Activated CD4-positive, alpha-beta memory T cell treated with anti-CD3 and anti-CD28 coated beads, Interleukin-2, amount 10 ng/mL, durations not matched to agents 7 days and 5 days (primary cell): ENCODE results near the gene TMX4. TPM values are rescaled to one million over a fixed set of nuclear protein-coding genes. Genes with fewer than 3 reads are reported as not detected.

Experiments used
- CTCF ChIA-PET: fragments of 350-600 bp; sonication (Branson Sonifier 250); formaldehyde crosslinking; loops from one replicate; lab custom pipeline; 2021; ENCODE audit warnings: antibody characterized with exemption, inconsistent platforms; lab: Charles Lee
- POLR2A ChIA-PET: fragments of 350-600 bp; sonication (Branson Sonifier 250); formaldehyde crosslinking; loops from one replicate; lab custom pipeline; 2021; ENCODE audit warnings: antibody characterized with exemption; lab: Charles Lee
- DNase-seq: peaks from one replicate; pipeline ENCODE4 v3.0.0-alpha.2; 2020
- H3K27ac Mint-ChIP-seq: one replicate; pipeline ENCODE4 v1.8.0; 2021; ENCODE audit warnings: mild to moderate bottlenecking, mixed read lengths
- H3K27me3 Mint-ChIP-seq: one replicate; pipeline ENCODE4 v1.8.0; 2021; ENCODE audit warnings: mixed read lengths
- H3K36me3 Mint-ChIP-seq: one replicate; pipeline ENCODE4 v1.8.0; 2021; ENCODE audit warnings: low read depth, mixed read lengths
- H3K4me1 Mint-ChIP-seq: one replicate; pipeline ENCODE4 v1.8.0; 2021; ENCODE audit warnings: mixed read lengths
- H3K4me3 Mint-ChIP-seq: one replicate; pipeline ENCODE4 v1.8.0; 2021; ENCODE audit warnings: mild to moderate bottlenecking, mixed read lengths
- H3K9me3 Mint-ChIP-seq: one replicate; pipeline ENCODE4 v1.8.0; 2021; ENCODE audit warnings: mixed read lengths
- total RNA-seq, 2 experiments: library from RNA; stranded (reverse); gene quantifications; one replicate each; pipeline ENCODE4 v1.2.3, GENCODE V29; 2021

Gene TMX4, protein sequence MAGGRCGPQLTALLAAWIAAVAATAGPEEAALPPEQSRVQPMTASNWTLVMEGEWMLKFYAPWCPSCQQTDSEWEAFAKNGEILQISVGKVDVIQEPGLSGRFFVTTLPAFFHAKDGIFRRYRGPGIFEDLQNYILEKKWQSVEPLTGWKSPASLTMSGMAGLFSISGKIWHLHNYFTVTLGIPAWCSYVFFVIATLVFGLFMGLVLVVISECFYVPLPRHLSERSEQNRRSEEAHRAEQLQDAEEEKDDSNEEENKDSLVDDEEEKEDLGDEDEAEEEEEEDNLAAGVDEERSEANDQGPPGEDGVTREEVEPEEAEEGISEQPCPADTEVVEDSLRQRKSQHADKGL
- total RNA-seq = 10 to 100 TPM; 73.6 to 80.3 TPM

DNA sequence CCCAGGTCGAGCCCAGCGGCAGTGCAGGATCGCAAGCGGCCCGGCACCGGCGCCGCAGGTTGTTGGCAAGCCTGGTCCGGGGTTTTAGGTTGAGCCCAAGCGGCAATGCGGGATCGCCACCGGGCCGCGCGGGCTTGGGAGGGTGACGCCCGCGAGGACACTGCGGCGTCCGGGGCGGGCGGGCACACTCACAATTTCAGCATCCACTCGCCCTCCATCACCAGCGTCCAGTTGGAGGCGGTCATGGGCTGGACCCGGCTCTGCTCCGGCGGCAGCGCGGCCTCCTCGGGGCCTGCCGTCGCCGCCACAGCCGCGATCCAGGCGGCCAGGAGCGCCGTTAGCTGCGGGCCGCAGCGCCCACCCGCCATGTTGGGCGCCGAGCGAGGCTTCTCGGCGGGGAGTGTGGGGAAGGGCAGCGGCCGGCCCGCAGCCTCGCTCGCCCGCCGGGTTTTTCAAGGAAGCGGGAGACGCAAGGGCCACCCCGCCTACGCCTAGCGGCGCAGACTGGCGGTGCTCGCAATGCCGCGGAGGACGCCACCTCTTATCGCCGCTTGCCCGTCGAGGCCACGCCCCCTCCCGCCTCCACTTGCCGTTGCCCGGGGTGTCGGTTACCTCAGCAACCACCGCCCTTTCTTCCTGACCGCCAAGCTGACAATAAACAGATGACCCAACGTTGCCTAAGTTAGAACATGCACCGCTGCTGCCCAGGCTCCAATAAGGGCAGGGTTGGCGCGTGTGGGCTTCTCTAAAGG, at the start of gene TMX4:
TSS of gene TMX4 (minus strand) at position 516 of the 752 bp plus-strand sequence. CDS start at position 368, 148 bp downstream.
- H3K27me3 Mint-ChIP-seq = no peaks in the 10 kb centered on the region
- H3K4me3 Mint-ChIP-seq = peak within 1 kb of the TSS; percentile 87
- H3K27ac Mint-ChIP-seq = peak within 1 kb of the TSS; percentile 78
- ChIA-PET POLR2A (interaction anchor here (0.6 to 2.0 kb wide), 4 partner anchors 11 to 83 kb away, joined by 3 to 7 read pairs (median 5); no protein-coding TSS in a partner anchor), CTCF (interaction anchor here (3.4 kb wide), 1 partner anchor 24 kb away, joined by 15 read pairs; no protein-coding TSS in a partner anchor)
- peak; percentile 93 for DNase-seq
- peaks cover 10% of the 10 kb centered on the region for H3K36me3 Mint-ChIP-seq
- H3K4me1 Mint-ChIP-seq = peaks cover 23% of the 10 kb centered on the region
- H3K9me3 Mint-ChIP-seq = no peaks in the 10 kb centered on the region

DNA sequence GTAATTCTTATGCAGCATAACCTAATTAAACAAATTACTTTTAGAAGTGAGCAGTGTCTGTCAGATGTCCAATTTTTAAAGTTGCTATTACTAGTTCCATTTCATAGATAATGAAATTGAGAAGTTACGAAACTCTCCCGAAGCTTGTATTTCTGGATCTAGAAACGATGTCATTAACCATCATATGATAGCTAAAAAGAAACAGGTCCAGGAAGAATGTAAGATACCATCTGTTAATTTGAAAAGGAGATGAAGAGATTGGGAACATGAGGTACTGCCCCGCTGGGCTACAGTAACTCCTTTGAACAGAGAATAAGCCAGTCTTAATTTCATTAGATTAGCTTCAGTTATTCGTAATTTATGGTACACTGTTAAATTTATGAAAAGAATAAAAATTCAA, 47.5 kb upstream of the TMX4 start:
- no peaks in the 10 kb centered on the region for H3K4me1 Mint-ChIP-seq
- H3K4me3 Mint-ChIP-seq = no peak overlapping the region
- POLR2A ChIA-PET = no interaction called here
- no peaks in the 10 kb centered on the region for H3K9me3 Mint-ChIP-seq
- CTCF ChIA-PET = no interaction called here
- peaks cover 3% of the 10 kb centered on the region for H3K27me3 Mint-ChIP-seq
- no peak for DNase-seq
- no peaks in the 10 kb centered on the region for H3K36me3 Mint-ChIP-seq
- H3K27ac Mint-ChIP-seq = no peak overlapping the region

DNA sequence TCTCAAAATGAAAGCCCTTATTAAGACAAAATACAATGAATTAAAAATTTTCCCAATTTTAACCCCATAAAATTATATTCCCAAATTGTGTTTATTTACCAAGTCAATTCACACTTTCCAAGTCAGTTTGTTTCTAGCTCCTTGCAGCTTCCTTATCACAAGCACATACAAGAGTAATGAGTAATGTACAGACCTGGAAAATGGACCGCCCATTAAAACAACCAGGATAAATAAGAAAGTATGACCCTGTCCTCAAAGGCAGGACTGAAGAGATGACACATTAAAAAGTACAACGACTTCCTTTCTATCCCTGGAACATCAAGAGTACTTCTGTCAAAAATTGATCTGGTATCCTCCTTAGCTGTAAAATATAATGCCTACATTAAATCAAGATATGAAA, 47.1 kb upstream of the TMX4 start:
- no peak for DNase-seq
- Mint-ChIP-seq H3K36me3 (no peaks in the 10 kb centered on the region), H3K4me3 (no peak overlapping the region), H3K27ac (no peak overlapping the region), H3K4me1 (no peaks in the 10 kb centered on the region), H3K27me3 (peaks cover 3% of the 10 kb centered on the region), H3K9me3 (no peaks in the 10 kb centered on the region)
- POLR2A ChIA-PET = no interaction called here
- CTCF ChIA-PET = no interaction called here

DNA sequence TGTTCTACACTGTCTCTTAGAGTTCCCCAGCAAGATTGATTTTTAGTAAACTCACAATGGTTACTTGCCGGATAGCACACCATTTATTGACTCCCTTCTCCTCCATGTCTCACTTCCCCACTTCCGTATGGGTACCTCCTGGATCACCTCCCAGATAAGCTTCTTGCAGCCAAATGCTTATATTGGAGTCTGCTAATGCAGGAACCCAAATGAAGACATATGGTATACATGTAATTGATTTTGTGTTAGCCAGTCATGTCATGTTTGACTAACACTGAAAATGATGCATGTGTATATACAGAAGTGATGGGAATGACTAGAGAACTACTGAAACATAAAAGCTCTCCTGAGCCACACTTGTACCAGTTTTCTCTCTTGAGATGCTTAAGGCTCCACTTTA, 46.1 kb upstream of the TMX4 start:
- ChIA-PET CTCF (no interaction called here), POLR2A (no interaction called here)
- Mint-ChIP-seq H3K4me1 (no peaks in the 10 kb centered on the region), H3K4me3 (no peak overlapping the region), H3K27ac (no peak overlapping the region), H3K36me3 (no peaks in the 10 kb centered on the region), H3K9me3 (no peaks in the 10 kb centered on the region), H3K27me3 (peaks cover 3% of the 10 kb centered on the region)
- no peak for DNase-seq

- Mint-ChIP-seq H3K9me3 (no peaks in the 10 kb centered on the region), H3K36me3 (no peaks in the 10 kb centered on the region), H3K4me1 (no peaks in the 10 kb centered on the region), H3K27ac (no peak overlapping the region), H3K27me3 (peaks cover 3% of the 10 kb centered on the region), H3K4me3 (no peak overlapping the region)
- ChIA-PET CTCF (no interaction called here), POLR2A (no interaction called here)
- no peak for DNase-seq
These were observed 43.2 kb upstream of the TMX4 start for GRCh38 chr20:8062756-8063155.

- Mint-ChIP-seq H3K9me3 (no peaks in the 10 kb centered on the region), H3K36me3 (no peaks in the 10 kb centered on the region), H3K27ac (no peak overlapping the region), H3K27me3 (peaks cover 3% of the 10 kb centered on the region), H3K4me1 (no peaks in the 10 kb centered on the region), H3K4me3 (no peak overlapping the region)
- DNase-seq = no peak
- CTCF ChIA-PET = no interaction called here
- POLR2A ChIA-PET = no interaction called here
These were observed 42.4 kb upstream of the TMX4 start for GRCh38 chr20:8061861-8062518.

- no peak overlapping the region for H3K27ac Mint-ChIP-seq
- CTCF ChIA-PET = no interaction called here
- DNase-seq = no peak
These were observed 41.4 kb upstream of the TMX4 start for GRCh38 chr20:8060977-8061376.

GRCh38 chr20:8057871-8058270, 38.3 kb upstream of the TMX4 start:
- CTCF ChIA-PET = interaction anchor here (1.0 kb wide), 1 partner anchor 13 kb away, joined by 3 read pairs; no protein-coding TSS in a partner anchor
- no peak overlapping the region for H3K4me3 Mint-ChIP-seq
- H3K36me3 Mint-ChIP-seq = no peaks in the 10 kb centered on the region
- POLR2A ChIA-PET = no interaction called here
- peaks cover 2% of the 10 kb centered on the region for H3K27me3 Mint-ChIP-seq
- no peak overlapping the region for H3K27ac Mint-ChIP-seq
- no peaks in the 10 kb centered on the region for H3K9me3 Mint-ChIP-seq
- no peaks in the 10 kb centered on the region for H3K4me1 Mint-ChIP-seq
- no peak for DNase-seq

More at GRCh38 chr20:8060977-8061376, 41.4 kb upstream of the TMX4 start:
- peaks cover 3% of the 10 kb centered on the region for H3K27me3 Mint-ChIP-seq
- POLR2A ChIA-PET = no interaction called here
- no peaks in the 10 kb centered on the region for H3K36me3 Mint-ChIP-seq
- H3K9me3 Mint-ChIP-seq = no peaks in the 10 kb centered on the region
- H3K4me3 Mint-ChIP-seq = no peak overlapping the region
- H3K4me1 Mint-ChIP-seq = no peaks in the 10 kb centered on the region

GRCh38 chr20:8055096-8055495, 35.5 kb upstream of the TMX4 start:
- Mint-ChIP-seq H3K27me3 (peaks cover 2% of the 10 kb centered on the region), H3K4me1 (no peaks in the 10 kb centered on the region), H3K36me3 (no peaks in the 10 kb centered on the region), H3K9me3 (no peaks in the 10 kb centered on the region), H3K4me3 (no peak overlapping the region), H3K27ac (no peak overlapping the region)
- no peak for DNase-seq
- POLR2A ChIA-PET = no interaction called here
- CTCF ChIA-PET = interaction anchor here (1.2 kb wide), 1 partner anchor 10 kb away, joined by 3 read pairs; no protein-coding TSS in a partner anchor

DNA sequence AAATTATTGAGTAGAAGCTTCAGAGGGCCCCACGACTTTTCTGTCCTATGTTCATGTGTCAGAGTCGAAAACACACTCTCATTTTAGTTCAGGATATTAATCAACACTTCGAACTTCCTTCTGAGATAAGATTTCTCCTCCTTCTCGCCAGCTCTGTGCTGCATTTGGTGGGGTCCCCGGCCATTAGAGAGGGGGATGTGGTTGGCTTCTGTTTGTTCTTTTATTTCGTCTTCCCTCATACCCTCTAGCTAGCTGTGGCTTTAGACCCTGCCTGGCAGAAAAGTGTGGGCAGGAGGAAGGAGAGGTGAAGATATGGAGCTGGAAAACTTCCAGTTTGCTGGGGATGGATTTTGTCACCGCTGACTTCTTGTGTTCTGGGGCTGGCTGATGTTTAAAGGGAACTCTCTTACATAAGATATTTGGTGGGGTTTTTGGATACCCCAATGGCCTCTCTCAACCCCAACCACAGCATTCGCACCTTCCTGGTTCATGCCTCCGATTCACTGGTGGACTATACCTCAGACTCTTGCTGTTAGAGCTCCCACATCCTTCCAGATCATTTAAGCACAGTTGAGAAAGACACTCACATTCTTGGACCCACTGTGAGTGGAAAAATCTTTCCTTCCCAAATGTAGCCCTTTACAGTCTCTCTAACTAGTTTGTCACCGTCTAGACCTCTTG, 30.7 kb upstream of the TMX4 start:
- Mint-ChIP-seq H3K36me3 (no peaks in the 10 kb centered on the region), H3K27ac (no peak overlapping the region), H3K4me1 (no peaks in the 10 kb centered on the region), H3K27me3 (peaks cover 7% of the 10 kb centered on the region), H3K9me3 (no peaks in the 10 kb centered on the region), H3K4me3 (no peak overlapping the region)
- POLR2A ChIA-PET = no interaction called here
- no peak for DNase-seq
- CTCF ChIA-PET = interaction anchor here (0.6 kb wide), 1 partner anchor 341 kb away, joined by 3 read pairs; no protein-coding TSS in a partner anchor

DNA sequence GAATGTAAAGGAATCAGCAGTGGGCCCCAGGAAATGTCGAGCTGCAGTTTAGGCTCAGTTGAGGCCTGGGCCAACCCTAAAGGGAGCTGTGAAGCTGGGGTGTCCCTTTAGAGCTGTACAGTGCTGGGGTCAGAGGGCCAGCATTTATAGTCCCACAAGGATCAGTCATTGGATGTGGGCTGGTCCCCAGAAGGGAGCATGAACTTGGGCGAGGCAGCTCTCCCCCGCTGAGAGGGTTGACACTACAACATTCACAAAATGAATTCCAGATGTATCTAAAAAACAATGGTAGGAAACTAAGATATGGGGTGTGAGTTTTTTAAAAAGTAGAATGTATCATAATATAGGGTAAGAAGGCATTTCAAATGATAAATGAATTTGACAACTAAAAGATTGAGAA, 29.7 kb upstream of the TMX4 start:
- H3K4me1 Mint-ChIP-seq = no peaks in the 10 kb centered on the region
- no peak overlapping the region for H3K4me3 Mint-ChIP-seq
- H3K27ac Mint-ChIP-seq = no peak overlapping the region
- no peaks in the 10 kb centered on the region for H3K36me3 Mint-ChIP-seq
- ChIA-PET POLR2A (no interaction called here), CTCF (interaction anchor here (0.6 to 1.2 kb wide), 2 partner anchors 90 to 342 kb away, joined by 3 read pairs; no protein-coding TSS in a partner anchor)
- no peak for DNase-seq
- H3K9me3 Mint-ChIP-seq = no peaks in the 10 kb centered on the region
- H3K27me3 Mint-ChIP-seq = peaks cover 9% of the 10 kb centered on the region

DNA sequence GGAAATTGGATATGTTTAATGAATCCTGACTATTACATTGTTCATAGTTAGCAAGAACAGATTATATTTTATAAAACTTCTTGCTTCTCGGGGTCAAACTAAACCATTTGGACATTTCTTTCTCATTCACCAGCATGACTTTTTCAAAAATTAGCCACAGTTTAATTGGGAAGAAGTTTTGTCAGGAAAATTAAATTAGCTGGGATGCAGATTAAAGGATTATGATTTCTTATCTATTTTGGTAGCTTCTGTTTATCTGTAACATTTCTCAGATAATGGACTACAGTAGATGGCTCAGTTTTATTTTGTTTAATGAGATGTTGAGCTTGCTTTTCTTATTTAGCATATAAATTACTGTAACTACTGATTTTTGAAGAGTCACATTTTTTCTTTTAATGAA, 26.4 kb upstream of the TMX4 start:
- Mint-ChIP-seq H3K36me3 (no peaks in the 10 kb centered on the region), H3K9me3 (no peaks in the 10 kb centered on the region), H3K27me3 (peaks cover 19% of the 10 kb centered on the region), H3K4me1 (peaks cover 1% of the 10 kb centered on the region), H3K4me3 (no peak overlapping the region), H3K27ac (no peak overlapping the region)
- ChIA-PET CTCF (interaction anchor here (0.6 to 3.8 kb wide), 4 partner anchors 11 to 675 kb away, joined by 3 to 49 read pairs (median 4); no protein-coding TSS in a partner anchor), POLR2A (no interaction called here)
- DNase-seq = no peak
